ENCODE results near the gene RPS16. TPM values are rescaled to one million over a fixed set of nuclear protein-coding genes. Genes with fewer than 3 reads are reported as not detected.

Gene RPS16
- total and polyA plus RNA-seq, 9 of the 15 experiments (the other 6 are each of a cell fraction or from before 2014, with no cell fraction given): 82.6 to 3,671 (median 2,204) TPM

GRCh38 chr19:39403331-39404312, 32.1 kb downstream of the RPS16 start (continued):
- TF ChIP-seq ZNF584 (CRISPR knock-in tag; IDR thresholded peaks at IDR 0.05; ENCODE audit: low read depth): no peak
- peak in 1 of 2 experiments; percentile 85; a peak in 1 of 4 replicates for TF ChIP-seq ZNF318 (IDR thresholded peaks at IDR 0.05; ENCODE audit: borderline replicate concordance in 1 of 2, low read depth in 1 of 2)
- TF ChIP-seq PCBP2 (IDR thresholded peaks at IDR 0.05; ENCODE audit: low read depth, low read length, poor library complexity, severe bottlenecking): no peak
- TF ChIP-seq FOSL1 (tag; conservative IDR thresholded peaks at IDR 0.05): peak; percentile 98
- peak; percentile 79 for TF ChIP-seq ZFX (CRISPR knock-in tag; IDR thresholded peaks at IDR 0.05)
- no peak for TF ChIP-seq FOS (IDR thresholded peaks at IDR 0.05; ENCODE audit: extremely low read depth, insufficient read length)
- TF ChIP-seq ZFP36 (IDR thresholded peaks at IDR 0.05; ENCODE audit: low read depth, low read length, partially characterized antibody): no peak
- TF ChIP-seq ZNF143 (CRISPR knock-in tag; IDR thresholded peaks at IDR 0.05): no peak
- no peak for TF ChIP-seq HDAC8 (tag; IDR thresholded peaks at IDR 0.05)
- TF ChIP-seq POLR2A (conservative IDR thresholded peaks at IDR 0.05): peak; percentile 55; the same call in 1 of the 2 replicates
- peak; percentile 91 for TF ChIP-seq NFATC3 (IDR thresholded peaks at IDR 0.05)
- TF ChIP-seq TAF9B (IDR thresholded peaks at IDR 0.05; ENCODE audit: partially characterized antibody): peak; percentile 91
- TF ChIP-seq ZNF239 (CRISPR knock-in tag; IDR thresholded peaks at IDR 0.05): no peak
- TF ChIP-seq PRDM10 (IDR thresholded peaks at IDR 0.05; ENCODE audit: partially characterized antibody): peak; percentile 98
- TF ChIP-seq CCNT2 (IDR thresholded peaks at IDR 0.05; ENCODE audit: borderline replicate concordance, extremely low read depth, insufficient read length, low read depth, low read length): peak; percentile 98

Measured in K562 (cell line).